HL-60 (cell line): ENCODE data around the gene TNF.

Source experiments
- CTCF ChIP-seq: IDR thresholded peaks from one replicate; pipeline ENCODE4 v1.5.1; 2011; ENCODE audit warnings: low read length, control low read depth, inconsistent platforms; ENCODE audit not compliant: insufficient read depth
- REST ChIP-seq: IDR thresholded peaks from 2 replicates; pipeline ENCODE4 v1.6.1; 2012; ENCODE audit warnings: low read depth; ENCODE audit not compliant: insufficient replicate concordance

GRCh38 chr6:31533455-31533841, 41.9 kb upstream of the TNF start:
- TF ChIP-seq CTCF: no peak
- TF ChIP-seq REST: no peak
